CD4-positive, alpha-beta T cell treated with Interleukin-2 at 100 ng/mL for 4 hours (primary cell): ENCODE data around the gene CCDC141.

Source experiments
- DNase-seq: peaks from one replicate; pipeline ENCODE4 v3.0.0-alpha.2; 2020; ENCODE audit warnings: low spot score

The CCDC141 gene

GRCh38 chr2:178912416-178913048 lies 137.4 kb downstream of the CCDC141 start:
- no peak for DNase-seq

DNA sequence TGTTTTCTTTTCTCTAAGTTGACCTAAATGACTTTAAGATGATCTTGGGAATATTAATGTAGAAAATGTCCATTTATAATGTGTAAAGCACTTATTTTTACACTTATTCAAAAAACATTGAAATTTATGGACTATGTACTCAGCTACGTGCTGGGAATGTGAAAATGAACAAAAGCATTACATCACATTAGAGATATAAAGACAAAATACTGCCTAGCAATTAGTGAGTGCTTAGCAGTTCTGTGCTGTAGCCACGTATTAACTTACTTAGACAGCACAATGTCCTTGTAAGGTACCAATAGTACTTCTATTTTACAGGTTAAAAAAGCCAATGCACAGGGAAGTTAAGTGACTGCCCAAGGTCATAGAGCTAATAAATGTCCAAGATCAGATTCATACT lies 138.9 kb downstream of the CCDC141 start:
- DNase-seq: no peak

DNA sequence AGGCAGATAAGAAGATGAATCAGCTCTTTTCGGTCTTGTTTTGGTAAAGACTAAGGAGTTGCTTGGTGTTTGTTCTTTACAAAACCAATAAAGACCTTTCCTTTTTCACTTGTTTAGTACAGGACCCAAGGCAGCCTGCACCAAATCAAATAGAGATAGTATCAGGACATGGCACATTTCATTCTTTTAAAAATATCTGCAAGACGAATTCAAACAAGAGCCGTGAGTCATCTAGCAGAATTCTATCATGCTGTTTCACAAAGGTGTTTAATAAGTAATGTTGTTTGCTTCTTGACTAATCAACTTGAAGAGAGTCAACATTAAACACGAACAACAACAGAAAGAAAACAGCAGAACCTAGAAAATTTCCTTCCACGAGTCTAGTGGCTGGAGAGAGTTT lies 139.9 kb downstream of the CCDC141 start:
- DNase-seq: no peak

- DNase-seq: no peak
Observed at GRCh38 chr2:178909507-178909906, 140.4 kb downstream of the CCDC141 start.

DNA sequence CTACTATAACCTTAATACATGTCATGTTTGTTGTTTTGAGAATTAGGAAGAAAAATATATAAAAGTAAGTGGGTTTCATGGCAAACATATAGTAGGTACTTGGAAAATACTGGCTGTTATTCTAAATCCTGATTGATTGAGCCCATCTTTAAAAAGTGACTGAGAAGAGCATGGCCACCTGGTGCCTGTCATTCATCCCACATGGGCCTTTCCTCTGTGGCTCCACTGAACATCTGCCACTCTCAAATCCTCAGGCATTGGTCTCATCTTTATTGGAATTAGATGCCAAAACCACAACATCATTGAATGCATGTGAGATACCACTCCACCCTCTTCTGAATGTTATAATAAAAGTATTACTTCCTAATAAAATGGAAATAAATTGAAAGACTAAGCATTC lies 141.1 kb downstream of the CCDC141 start:
- DNase-seq: no peak

DNA sequence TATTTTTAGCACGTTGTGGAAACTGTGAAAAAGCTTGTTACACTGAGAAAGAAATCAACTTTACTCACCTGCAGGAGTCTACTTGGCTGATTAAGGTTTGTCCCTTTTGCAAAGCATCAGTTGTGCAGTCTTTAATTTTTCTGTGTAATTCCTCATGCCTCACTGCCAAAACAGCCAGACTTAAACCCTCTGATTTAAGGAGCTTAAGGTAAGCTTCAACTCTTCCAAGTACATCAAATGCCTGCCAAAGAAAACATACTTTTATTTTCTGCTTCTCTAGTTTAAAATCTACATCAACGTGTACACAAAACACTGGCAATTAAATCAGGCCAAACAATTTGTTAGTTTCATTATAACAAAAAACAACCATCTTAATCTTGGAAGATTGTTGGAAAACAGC lies 144.7 kb downstream of the CCDC141 start:
- no peak for DNase-seq

- DNase-seq: no peak
Observed at GRCh38 chr2:178899656-178900055, 150.3 kb downstream of the CCDC141 start.

- DNase-seq: no peak
Observed at GRCh38 chr2:178895872-178896271, 154.1 kb downstream of the CCDC141 start.

DNA sequence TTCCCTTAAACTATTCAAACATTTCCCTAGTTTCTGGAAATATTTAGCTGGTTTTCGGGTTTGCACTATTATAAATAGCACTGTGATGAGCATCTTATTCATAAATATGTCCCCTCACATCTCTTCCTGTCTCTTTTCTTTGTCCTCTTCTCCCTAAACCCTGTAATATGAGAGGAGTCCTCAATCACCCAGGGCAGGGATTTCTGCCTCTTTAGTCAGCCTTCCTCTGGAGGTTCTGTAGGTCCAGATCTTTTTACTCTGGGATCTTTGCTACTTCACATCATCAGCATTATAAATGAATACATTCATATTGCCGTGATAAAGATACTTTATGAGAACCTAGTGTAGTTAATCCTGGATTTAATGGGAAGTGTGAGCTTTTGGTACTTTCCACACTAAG lies 154.8 kb downstream of the CCDC141 start:
- no peak for DNase-seq

DNA sequence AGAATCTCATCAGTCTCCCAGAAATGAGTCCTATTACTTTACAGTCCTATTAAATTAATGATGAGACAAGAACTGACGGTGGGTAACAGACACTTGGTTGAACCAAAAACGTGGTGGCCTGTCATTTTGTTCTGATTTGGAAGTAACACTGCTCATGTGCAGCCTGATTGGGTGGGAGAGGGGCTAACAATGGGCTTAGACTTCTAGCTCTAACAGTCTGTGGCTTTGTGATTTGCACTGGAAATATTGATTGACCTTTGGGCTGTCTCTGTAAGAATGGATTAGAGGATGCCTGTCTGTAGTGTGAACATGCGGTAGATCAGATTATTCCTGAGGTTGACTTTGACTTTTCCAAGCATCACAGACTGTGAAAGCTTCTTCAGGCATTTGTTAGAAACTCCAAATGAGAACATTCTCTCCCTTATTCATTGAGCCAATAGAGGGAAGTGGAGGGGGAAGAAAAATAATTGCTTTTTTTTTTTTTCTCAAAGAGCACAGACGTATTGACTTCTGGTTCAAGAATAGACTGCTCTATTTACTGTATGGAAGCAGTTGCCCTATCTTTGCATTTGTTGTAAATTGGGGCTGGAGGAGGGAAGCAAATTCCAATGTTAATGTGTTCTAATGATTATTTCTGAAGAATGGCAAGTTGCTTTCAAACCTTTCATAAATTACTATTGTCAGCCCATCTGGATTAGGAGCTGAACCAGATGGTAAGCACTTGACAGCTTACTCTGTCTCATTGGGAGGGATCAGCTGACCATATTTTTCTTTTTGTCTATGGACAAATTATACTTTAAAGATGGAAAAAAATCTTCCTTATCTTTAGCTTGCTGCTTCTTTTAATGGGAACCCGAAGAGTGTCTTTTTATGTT lies 156.9 kb downstream of the CCDC141 start:
- DNase-seq: no peak

- no peak for DNase-seq
Observed at GRCh38 chr2:178891959-178892485, 157.9 kb downstream of the CCDC141 start.

- peak; percentile 70 for DNase-seq
Observed at GRCh38 chr2:178891265-178891958, 158.5 kb downstream of the CCDC141 start.

DNA sequence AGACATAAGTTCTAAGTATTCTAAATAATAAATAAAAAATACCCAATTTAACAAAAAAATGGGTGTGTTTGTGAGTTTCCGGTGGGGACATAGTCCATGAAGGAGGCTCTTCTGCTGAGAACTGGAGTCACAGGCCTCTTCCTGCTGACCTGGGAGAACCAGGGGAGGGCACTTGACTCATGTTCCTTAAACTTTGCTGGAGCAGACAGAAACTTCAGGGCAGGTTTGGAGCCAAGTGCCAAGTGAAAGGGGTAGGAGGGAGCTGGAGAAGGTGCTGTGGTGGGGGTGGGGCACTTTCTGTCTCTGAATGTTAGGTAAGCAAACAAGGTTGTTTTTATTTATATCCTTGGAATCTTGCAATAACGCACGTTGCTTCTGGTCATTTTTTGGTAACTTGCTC lies 163.9 kb downstream of the CCDC141 start:
- no peak for DNase-seq

DNA sequence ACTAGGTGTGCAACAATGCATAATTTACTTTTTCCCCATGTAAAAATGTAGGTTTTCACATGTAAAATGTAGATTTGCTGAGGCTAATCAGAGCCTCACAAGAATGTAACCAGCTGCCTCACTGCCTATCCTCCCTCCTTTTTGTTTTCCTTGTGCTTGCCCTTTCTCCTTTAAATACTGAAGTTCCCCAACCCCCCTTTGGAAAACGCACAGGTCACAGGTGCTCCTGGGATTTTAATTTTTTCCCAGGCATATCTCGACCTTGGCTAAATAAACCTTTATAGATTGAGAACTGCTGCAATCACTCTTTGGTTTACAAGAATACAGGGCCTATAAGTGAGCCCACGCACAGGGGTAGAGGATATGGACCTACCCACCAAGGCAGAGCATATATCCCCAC lies 165.5 kb downstream of the CCDC141 start:
- DNase-seq: no peak

- no peak for DNase-seq
Observed at GRCh38 chr2:178882666-178883440, 167.1 kb downstream of the CCDC141 start.

DNA sequence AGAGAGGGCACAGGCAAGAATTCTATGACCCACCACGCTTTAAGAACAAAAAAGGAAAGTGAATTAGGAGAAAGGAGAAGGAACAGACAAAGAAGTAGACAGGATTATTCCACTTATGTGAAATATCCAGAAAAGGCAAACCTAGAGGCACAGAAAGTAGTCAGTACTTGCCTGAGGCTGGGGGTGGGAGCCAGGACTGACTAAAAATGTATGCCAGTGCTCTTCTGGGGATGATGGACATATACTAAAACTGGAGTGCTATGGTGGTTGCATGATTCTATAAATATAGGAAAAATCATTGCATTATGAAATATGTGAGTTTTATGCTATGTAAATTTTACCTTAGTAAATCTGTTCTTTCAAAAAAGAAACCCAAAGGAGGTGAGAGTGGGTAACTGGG lies 168.9 kb downstream of the CCDC141 start:
- DNase-seq: no peak

GRCh38 chr2:178880257-178880656 lies 169.7 kb downstream of the CCDC141 start:
- DNase-seq: no peak

GRCh38 chr2:178877874-178878273 lies 172.1 kb downstream of the CCDC141 start:
- no peak for DNase-seq

- DNase-seq: no peak
Observed at GRCh38 chr2:178874529-178875240, 175.3 kb downstream of the CCDC141 start.

- DNase-seq: no peak
Observed at GRCh38 chr2:178873912-178874311, 176.0 kb downstream of the CCDC141 start.

- DNase-seq: no peak
Observed at GRCh38 chr2:178871536-178871935, 178.4 kb downstream of the CCDC141 start.
